ENCODE data around the gene DRAM1.

The DRAM1 gene

DNA sequence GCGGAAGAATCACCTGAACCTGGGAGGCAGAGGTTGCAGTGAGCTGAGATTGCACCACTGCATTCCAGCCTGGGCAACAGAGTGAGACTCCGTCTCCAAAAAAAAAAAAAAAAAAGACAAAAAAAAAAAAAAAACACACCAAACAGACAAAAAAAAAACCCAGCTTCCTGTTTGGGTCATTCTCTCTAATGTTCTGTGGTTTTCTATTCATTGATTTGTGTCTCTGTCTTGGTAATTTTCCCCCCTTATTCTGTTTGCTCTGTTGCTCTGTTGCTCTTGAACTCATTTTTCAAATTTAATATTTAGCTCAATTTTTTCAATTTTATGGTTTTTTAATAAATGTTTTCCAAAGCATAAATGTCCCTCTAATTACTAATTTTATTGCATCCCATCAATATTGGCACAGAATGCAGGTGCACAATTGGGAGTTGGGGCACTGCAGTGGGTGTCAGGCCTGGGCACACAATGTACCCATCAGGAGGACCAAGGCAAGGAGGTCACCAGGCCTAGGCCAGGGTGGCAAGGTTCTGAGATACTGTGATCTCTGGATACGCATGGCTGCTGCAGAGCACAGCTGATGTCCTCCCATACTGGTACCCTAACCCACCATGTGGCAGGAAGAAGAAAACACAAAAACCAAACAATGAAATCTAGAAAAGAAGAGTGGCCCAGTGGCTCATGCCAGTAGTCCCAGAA, 38.6 kb upstream of the DRAM1 start:
- no peak overlapping the region for H3K4me3 ChIP-seq (ENCODE audit: low read depth, low read length)
- TF ChIP-seq, protein P1, sequence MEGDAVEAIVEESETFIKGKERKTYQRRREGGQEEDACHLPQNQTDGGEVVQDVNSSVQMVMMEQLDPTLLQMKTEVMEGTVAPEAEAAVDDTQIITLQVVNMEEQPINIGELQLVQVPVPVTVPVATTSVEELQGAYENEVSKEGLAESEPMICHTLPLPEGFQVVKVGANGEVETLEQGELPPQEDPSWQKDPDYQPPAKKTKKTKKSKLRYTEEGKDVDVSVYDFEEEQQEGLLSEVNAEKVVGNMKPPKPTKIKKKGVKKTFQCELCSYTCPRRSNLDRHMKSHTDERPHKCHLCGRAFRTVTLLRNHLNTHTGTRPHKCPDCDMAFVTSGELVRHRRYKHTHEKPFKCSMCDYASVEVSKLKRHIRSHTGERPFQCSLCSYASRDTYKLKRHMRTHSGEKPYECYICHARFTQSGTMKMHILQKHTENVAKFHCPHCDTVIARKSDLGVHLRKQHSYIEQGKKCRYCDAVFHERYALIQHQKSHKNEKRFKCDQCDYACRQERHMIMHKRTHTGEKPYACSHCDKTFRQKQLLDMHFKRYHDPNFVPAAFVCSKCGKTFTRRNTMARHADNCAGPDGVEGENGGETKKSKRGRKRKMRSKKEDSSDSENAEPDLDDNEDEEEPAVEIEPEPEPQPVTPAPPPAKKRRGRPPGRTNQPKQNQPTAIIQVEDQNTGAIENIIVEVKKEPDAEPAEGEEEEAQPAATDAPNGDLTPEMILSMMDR (IDR thresholded peaks at IDR 0.05; ENCODE audit: insufficient read depth, low read depth, low read length, missing control alignments): no peak

GRCh38 chr12:101839324-101840283, 37.8 kb upstream of the DRAM1 start:
- TF ChIP-seq, protein P1 (IDR thresholded peaks at IDR 0.05; ENCODE audit: insufficient read depth, low read depth, low read length, missing control alignments): peak; percentile 74
- DNase-seq (ENCODE audit: low read depth): peak; percentile 81
- H3K4me3 ChIP-seq (ENCODE audit: low read depth, low read length): no peak overlapping the region

More for the DNA sequence above, 38.6 kb upstream of the DRAM1 start:
- peak; percentile 49 for DNase-seq (ENCODE audit: low read depth)

- H3K4me3 ChIP-seq (ENCODE audit: low read depth, low read length): no peak overlapping the region
- no peak for DNase-seq (ENCODE audit: low read depth)
- TF ChIP-seq, protein P1 (IDR thresholded peaks at IDR 0.05; ENCODE audit: insufficient read depth, low read depth, low read length, missing control alignments): no peak
These were observed 36.3 kb upstream of the DRAM1 start for GRCh38 chr12:101841069-101841468.

DNA sequence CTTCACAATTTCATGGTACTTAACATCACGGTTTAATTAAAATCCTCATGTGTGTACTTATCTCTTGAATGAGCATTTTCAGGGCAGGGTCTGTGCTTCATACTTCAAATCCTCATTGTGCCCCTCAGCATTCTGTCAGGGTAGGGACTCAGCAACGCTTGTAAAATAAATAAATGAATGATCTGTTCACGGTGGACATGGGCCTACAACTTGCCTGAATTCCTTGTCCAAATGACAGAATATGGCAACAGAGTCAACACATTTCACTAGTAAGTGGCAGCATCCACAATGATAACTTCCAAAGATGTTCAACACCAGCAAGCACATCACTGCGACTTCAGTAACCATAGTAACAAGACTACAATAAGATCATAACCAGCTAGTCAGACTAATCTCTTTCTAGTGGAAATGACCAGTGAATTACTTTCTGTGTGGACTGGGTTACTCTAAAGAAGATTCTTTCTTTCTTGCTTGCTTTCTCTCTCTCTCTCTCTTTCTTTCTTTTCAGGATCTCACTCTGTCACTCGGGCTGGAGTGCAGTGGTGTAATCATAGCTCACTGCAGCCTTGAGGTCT, 32.2 kb upstream of the DRAM1 start:
- TF ChIP-seq, protein P1 (IDR thresholded peaks at IDR 0.05; ENCODE audit: insufficient read depth, low read depth, low read length, missing control alignments): no peak
- no peak overlapping the region for H3K4me3 ChIP-seq (ENCODE audit: low read depth, low read length)
- no peak for DNase-seq (ENCODE audit: low read depth)

DNA sequence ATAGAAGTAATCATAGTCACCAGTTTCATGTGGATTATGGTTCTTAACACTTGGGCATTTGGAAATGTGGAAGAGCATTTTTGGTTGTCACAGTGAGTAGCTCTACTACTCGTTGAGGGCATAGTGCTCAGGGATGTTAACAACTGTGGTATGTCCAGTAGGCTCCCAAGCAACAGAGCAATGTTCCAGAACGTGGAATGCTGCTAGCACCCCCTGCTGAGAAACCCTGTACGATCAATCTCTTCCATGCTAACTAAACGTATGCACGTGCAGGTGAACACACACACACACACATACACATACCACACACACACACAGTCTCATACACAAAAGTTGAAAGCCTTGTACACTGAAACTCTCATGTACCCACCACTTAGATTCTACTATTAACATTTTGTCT, 30.1 kb upstream of the DRAM1 start:
- H3K4me3 ChIP-seq (ENCODE audit: low read depth, low read length): no peak overlapping the region
- no peak for DNase-seq (ENCODE audit: low read depth)
- TF ChIP-seq, protein P1 (IDR thresholded peaks at IDR 0.05; ENCODE audit: insufficient read depth, low read depth, low read length, missing control alignments): no peak

DNA sequence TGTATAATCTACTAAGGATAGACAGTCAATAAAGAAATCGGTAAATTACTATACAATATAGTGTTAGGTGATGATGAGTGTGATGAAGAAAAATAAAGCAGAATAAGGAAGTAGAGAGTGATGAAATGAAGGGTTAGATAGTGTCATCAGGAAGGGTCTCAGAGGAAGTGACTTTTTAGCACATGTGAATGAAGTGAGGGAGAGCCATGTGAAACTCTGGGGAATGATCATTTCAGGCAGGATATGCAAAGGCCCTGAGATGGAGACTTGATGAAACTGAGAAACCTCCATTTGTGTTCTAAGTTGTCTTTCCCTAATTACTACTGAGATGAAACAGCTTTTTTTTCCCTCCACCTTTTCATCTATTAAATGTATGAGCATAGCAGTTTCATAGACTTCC, 27.2 kb upstream of the DRAM1 start:
- H3K4me3 ChIP-seq (ENCODE audit: low read depth, low read length): no peak overlapping the region
- DNase-seq (ENCODE audit: low read depth): peak; percentile 55
- TF ChIP-seq, protein P1 (IDR thresholded peaks at IDR 0.05; ENCODE audit: insufficient read depth, low read depth, low read length, missing control alignments): no peak
